ENCODE results near the gene LRRN2. TPM values are rescaled to one million over a fixed set of nuclear protein-coding genes. Genes with fewer than 3 reads are reported as not detected.

The LRRN2 gene
- total RNA-seq, 3 donors from 2014 or later = 4.3 to 33.3 (median 26.4) TPM

- Histone ChIP-seq H3K4me1 (ENCODE audit: low read depth) (peaks cover 49% of the 10 kb centered on the region), H3K4me3 (no peak overlapping the region), H3K9me3 (no peaks in the 10 kb centered on the region), H3K36me3 (ENCODE audit: low read depth) (no peaks in the 10 kb centered on the region)
- ATAC-seq (no peak), DNase-seq (no peak)
- intact Hi-C loops (cut with DNase I, micrococcal nuclease) = no loop called here
- TF ChIP-seq, protein P1, sequence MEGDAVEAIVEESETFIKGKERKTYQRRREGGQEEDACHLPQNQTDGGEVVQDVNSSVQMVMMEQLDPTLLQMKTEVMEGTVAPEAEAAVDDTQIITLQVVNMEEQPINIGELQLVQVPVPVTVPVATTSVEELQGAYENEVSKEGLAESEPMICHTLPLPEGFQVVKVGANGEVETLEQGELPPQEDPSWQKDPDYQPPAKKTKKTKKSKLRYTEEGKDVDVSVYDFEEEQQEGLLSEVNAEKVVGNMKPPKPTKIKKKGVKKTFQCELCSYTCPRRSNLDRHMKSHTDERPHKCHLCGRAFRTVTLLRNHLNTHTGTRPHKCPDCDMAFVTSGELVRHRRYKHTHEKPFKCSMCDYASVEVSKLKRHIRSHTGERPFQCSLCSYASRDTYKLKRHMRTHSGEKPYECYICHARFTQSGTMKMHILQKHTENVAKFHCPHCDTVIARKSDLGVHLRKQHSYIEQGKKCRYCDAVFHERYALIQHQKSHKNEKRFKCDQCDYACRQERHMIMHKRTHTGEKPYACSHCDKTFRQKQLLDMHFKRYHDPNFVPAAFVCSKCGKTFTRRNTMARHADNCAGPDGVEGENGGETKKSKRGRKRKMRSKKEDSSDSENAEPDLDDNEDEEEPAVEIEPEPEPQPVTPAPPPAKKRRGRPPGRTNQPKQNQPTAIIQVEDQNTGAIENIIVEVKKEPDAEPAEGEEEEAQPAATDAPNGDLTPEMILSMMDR (IDR thresholded peaks at IDR 0.05) = no peak
Observed at GRCh38 chr1:204648576-204648975, 37.0 kb downstream of the LRRN2 start.

GRCh38 chr1:204647805-204648153 is 37.8 kb downstream of the LRRN2 start:
- Histone ChIP-seq H3K4me1 (ENCODE audit: low read depth) (peaks cover 45% of the 10 kb centered on the region), H3K36me3 (ENCODE audit: low read depth) (no peaks in the 10 kb centered on the region), H3K4me3 (no peak overlapping the region), H3K9me3 (no peaks in the 10 kb centered on the region)
- ATAC-seq (no peak), DNase-seq (no peak)
- TF ChIP-seq, protein P1 (IDR thresholded peaks at IDR 0.05) = no peak
- intact Hi-C loops (cut with DNase I, micrococcal nuclease) = no loop called here

DNA sequence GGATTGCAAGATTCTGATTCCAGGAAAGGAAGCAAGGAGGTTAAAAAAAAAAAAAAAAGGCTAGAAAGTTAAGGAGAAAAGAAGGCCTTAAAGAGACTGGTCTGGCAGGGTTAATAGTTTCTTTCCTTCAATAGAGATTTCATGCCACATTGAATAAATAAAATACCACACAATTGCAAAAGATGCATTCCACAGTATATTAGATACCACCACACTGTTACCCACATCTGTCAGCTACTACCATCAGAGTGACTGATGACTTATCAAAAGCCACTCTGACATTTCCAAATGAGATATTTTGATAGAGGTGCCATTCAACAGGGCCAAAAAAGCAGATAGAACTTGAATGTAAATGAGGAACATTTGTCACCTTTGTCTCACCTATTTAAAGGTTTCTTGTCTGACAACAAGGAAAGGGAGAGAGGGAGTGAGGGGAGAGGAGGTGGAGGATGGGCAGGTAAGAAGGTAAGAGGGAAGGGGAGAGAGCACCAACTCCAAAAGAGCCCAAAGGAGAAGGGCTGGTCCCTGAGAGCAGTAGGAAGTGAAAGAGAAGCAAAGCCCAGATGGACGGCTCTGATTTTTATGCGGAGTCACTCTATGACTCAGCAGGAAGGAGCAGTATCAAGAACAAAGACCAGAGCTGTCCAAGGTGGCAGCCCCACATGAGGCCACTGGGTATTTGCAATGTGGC is 38.3 kb downstream of the LRRN2 start:
- H3K9me3 ChIP-seq = no peaks in the 10 kb centered on the region
- intact Hi-C loops (cut with DNase I, micrococcal nuclease) = no loop called here
- peaks cover 40% of the 10 kb centered on the region for H3K4me1 ChIP-seq (ENCODE audit: low read depth)
- ATAC-seq (peak; percentile 48), DNase-seq (peak in 1 of 3 donors; percentile 74)
- no peaks in the 10 kb centered on the region for H3K36me3 ChIP-seq (ENCODE audit: low read depth)
- TF ChIP-seq, protein P1 (IDR thresholded peaks at IDR 0.05) = no peak
- H3K4me3 ChIP-seq = no peak overlapping the region

- H3K36me3 ChIP-seq (ENCODE audit: low read depth) = no peaks in the 10 kb centered on the region
- no peak overlapping the region for H3K4me3 ChIP-seq
- peaks cover 26% of the 10 kb centered on the region for H3K4me1 ChIP-seq (ENCODE audit: low read depth)
- TF ChIP-seq, protein P1 (IDR thresholded peaks at IDR 0.05) = no peak
- DNase-seq (no peak), ATAC-seq (no peak)
- intact Hi-C loops (cut with DNase I, micrococcal nuclease) = no loop called here
- no peaks in the 10 kb centered on the region for H3K9me3 ChIP-seq
Observed at GRCh38 chr1:204645666-204646065, 39.9 kb downstream of the LRRN2 start.

GRCh38 chr1:204645251-204645650 is 40.3 kb downstream of the LRRN2 start:
- H3K4me3 ChIP-seq = no peak overlapping the region
- H3K36me3 ChIP-seq (ENCODE audit: low read depth) = no peaks in the 10 kb centered on the region
- TF ChIP-seq, protein P1 (IDR thresholded peaks at IDR 0.05) = no peak
- DNase-seq (no peak), ATAC-seq (no peak)
- intact Hi-C loops (cut with DNase I, micrococcal nuclease) = no loop called here
- no peaks in the 10 kb centered on the region for H3K9me3 ChIP-seq
- peaks cover 22% of the 10 kb centered on the region for H3K4me1 ChIP-seq (ENCODE audit: low read depth)

- TF ChIP-seq, protein P1 (IDR thresholded peaks at IDR 0.05) = no peak
- H3K9me3 ChIP-seq = no peaks in the 10 kb centered on the region
- peaks cover 5% of the 10 kb centered on the region for H3K4me1 ChIP-seq (ENCODE audit: low read depth)
- intact Hi-C loops (cut with DNase I, micrococcal nuclease) = no loop called here
- no peaks in the 10 kb centered on the region for H3K36me3 ChIP-seq (ENCODE audit: low read depth)
- H3K4me3 ChIP-seq = no peak overlapping the region
- ATAC-seq = no peak
- no peak for DNase-seq
Observed at GRCh38 chr1:204643503-204643902, 42.0 kb downstream of the LRRN2 start.

Data from mucosa of descending colon (tissue), 3 donors.